ENCODE measurements around the gene PPFIBP2. TPM values are rescaled to one million over a fixed set of nuclear protein-coding genes. Genes with fewer than 3 reads are reported as not detected.

The PPFIBP2 gene
- total RNA-seq, 1 donor from 2014 or later: 65.8 TPM

DNA sequence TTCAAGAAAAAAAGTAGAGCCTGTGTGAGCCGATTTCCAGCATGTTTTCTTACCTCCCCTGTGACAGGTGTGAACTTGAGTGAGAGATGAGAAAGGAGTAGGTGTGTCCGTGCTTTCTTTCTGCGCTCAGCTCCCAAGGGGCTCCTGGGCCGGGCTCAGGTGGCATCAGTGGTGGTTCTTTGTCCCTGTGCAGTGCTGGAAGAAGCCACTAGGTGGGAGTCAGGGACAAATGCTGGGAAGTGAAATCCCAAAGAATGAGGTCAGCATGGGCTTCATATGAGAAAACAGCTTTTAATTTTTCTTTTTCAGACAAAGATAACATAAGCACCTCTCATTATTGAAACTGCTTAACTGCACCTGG is 57.8 kb downstream of the PPFIBP2 start:
- DNase-seq (ENCODE audit: low spot score in 2 of 2, unreplicated experiment in 2 of 2): peak in 1 of 2 experiments; percentile 84
- H3K4me1 Mint-ChIP-seq: peaks cover 80% of the 10 kb centered on the region
- no peak overlapping the region for H3K4me3 Mint-ChIP-seq
- H3K27me3 Mint-ChIP-seq (ENCODE audit: low read depth): no peaks in the 10 kb centered on the region
- peak overlapping the region; percentile 96 for H3K27ac Mint-ChIP-seq
- peak; percentile 84 for TF ChIP-seq CTCF (IDR thresholded peaks at IDR 0.05; ENCODE audit: unreplicated experiment)
- H3K9me3 Mint-ChIP-seq: peaks cover 5% of the 10 kb centered on the region
- H3K36me3 Mint-ChIP-seq: peaks cover 7% of the 10 kb centered on the region

DNA sequence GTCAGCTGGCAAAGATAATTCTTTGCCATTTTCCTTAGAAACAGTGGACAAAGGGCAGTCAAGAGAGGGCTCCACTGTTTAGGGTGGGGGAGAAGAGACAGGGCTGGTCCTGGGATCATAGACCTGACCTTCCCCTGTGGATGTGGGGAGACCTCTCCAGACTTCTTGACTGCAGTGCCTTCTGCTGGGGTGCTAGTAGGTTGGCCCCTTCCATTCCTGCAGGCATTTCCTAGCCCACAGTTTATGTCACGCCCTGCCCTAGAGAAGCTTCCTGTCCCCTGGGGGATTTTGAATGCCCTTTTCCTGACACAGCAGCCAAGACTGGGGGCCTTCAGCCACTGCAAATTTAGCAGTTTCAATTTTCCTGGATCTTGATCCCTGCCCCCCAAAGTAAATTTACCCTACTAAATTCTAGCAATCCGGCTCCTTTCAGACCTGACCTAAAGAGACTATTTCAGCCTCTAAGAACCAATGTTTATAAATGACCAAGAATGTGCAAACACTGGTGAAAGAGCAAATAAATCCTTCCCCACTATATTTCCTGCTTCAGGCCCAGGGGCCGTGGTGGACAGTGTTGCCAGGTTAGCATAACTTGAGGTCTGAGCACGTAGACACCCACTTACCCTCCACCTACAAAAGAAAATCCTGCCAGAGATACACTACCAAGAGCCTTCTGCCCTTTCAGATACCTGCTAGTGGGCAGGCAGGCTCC is 58.4 kb downstream of the PPFIBP2 start:
- DNase-seq (ENCODE audit: low spot score in 2 of 2, unreplicated experiment in 2 of 2): no peak
- Mint-ChIP-seq H3K27ac (peak overlapping the region; percentile 96), H3K4me3 (no peak overlapping the region), H3K27me3 (ENCODE audit: low read depth) (no peaks in the 10 kb centered on the region), H3K4me1 (peaks cover 80% of the 10 kb centered on the region), H3K9me3 (peaks cover 5% of the 10 kb centered on the region), H3K36me3 (peaks cover 7% of the 10 kb centered on the region)
- peak; percentile 13 for TF ChIP-seq CTCF (IDR thresholded peaks at IDR 0.05; ENCODE audit: unreplicated experiment)

DNA sequence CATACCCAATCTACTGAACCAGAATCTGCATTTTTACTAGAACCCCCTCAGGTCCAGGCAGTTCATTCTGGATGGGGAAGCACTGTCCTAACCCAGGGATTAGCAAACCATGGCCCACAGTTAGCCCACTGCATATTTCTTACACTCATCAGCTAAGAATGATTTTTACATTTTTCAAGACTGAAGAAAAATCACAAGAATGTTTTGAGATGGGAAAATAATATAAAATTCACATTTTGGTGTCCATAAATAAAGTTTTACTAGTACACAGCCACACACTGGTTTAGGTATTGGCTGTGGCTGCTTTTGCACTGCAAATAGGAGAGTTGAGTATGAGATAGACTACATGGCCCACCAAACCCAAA is 59.4 kb downstream of the PPFIBP2 start:
- no peak for DNase-seq (ENCODE audit: low spot score in 2 of 2, unreplicated experiment in 2 of 2)
- Mint-ChIP-seq H3K4me1 (peaks cover 80% of the 10 kb centered on the region), H3K36me3 (peaks cover 4% of the 10 kb centered on the region), H3K9me3 (peaks cover 5% of the 10 kb centered on the region), H3K27me3 (ENCODE audit: low read depth) (no peaks in the 10 kb centered on the region), H3K4me3 (no peak overlapping the region), H3K27ac (peak overlapping the region; percentile 96)
- no peak for TF ChIP-seq CTCF (IDR thresholded peaks at IDR 0.05; ENCODE audit: unreplicated experiment)

- no peaks in the 10 kb centered on the region for H3K27me3 Mint-ChIP-seq (ENCODE audit: low read depth)
- no peak overlapping the region for H3K4me3 Mint-ChIP-seq
- peaks cover 2% of the 10 kb centered on the region for H3K9me3 Mint-ChIP-seq
- peaks cover 85% of the 10 kb centered on the region for H3K4me1 Mint-ChIP-seq
- peak overlapping the region; percentile 96 for H3K27ac Mint-ChIP-seq
- no peaks in the 10 kb centered on the region for H3K36me3 Mint-ChIP-seq
- no peak for TF ChIP-seq CTCF (IDR thresholded peaks at IDR 0.05; ENCODE audit: unreplicated experiment)
- no peak for DNase-seq (ENCODE audit: low spot score in 2 of 2, unreplicated experiment in 2 of 2)
Observed at GRCh38 chr11:7573558-7574296, 59.9 kb downstream of the PPFIBP2 start.

GRCh38 chr11:7574491-7575130 is 60.8 kb downstream of the PPFIBP2 start:
- Mint-ChIP-seq H3K9me3 (no peaks in the 10 kb centered on the region), H3K27me3 (ENCODE audit: low read depth) (no peaks in the 10 kb centered on the region), H3K4me1 (peaks cover 92% of the 10 kb centered on the region), H3K4me3 (peak overlapping the region; percentile 11), H3K27ac (peak overlapping the region; percentile 96), H3K36me3 (no peaks in the 10 kb centered on the region)
- DNase-seq (ENCODE audit: low spot score in 2 of 2, unreplicated experiment in 2 of 2): no peak
- TF ChIP-seq CTCF (IDR thresholded peaks at IDR 0.05; ENCODE audit: unreplicated experiment): no peak
